Measurements from ENCODE around the gene PCK1.

DNA sequence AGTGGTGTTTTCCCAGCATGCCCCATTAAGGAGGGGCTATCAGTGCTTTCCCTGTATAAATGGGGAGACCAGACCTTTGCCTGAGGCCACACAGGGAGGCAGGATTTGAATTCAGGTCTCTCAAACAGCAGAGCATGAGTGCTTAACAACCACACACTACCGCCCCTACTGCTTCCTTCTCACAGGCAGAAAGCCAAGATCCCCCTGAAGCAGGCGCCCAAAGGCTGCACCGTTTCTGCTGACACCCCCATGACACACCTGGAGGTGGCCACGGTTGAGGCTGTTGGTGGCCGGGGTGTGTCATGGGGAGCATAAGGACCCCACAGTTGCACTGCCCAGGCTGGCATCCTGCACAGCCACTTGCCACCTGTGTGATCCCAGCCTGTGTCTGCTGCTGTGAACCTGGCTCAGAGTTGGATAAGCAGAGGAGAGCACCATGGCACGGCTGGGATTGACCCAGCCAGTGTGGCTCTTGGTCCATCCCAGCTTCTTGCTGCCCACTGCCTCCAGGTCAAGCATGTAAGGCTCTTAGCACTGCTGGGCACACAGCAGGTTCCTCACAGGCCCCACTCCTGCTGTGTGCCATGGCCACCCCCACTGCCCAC, 28.3 kb downstream of the PCK1 start:
- TF ChIP-seq EZH2phosphoT487 (IDR thresholded peaks at IDR 0.05; ENCODE audit: unreplicated experiment) (no peak), CTCF (conservative IDR thresholded peaks at IDR 0.05; ENCODE audit: low read depth in 2 of 2) (no peak), STAT1 (IDR thresholded peaks at IDR 0.05; ENCODE audit: unreplicated experiment) (no peak), POLR2AphosphoS5 (IDR thresholded peaks at IDR 0.05; ENCODE audit: low read depth) (no peak), EZH2 (IDR thresholded peaks at IDR 0.05; ENCODE audit: low read depth, unreplicated experiment) (no peak), REST (IDR thresholded peaks at IDR 0.05; ENCODE audit: unreplicated experiment) (no peak), ETS1 (IDR thresholded peaks at IDR 0.05) (no peak), ZNF331 (CRISPR knock-in tag; IDR thresholded peaks at IDR 0.05; ENCODE audit: low read depth) (no peak), ZNF114 (CRISPR knock-in tag; IDR thresholded peaks at IDR 0.05) (no peak), CREB1 (CRISPR knock-in tag; IDR thresholded peaks at IDR 0.05; ENCODE audit: low read depth) (no peak)
